NCI-H446 (cell line): Measurements from ENCODE around the gene EEF2K.

ENCODE experiments used
- DNase-seq, 2 experiments: peaks; one replicate each; lab custom pipeline; 2025; lab: John Stamatoyannopoulos, UW

The EEF2K gene

DNA sequence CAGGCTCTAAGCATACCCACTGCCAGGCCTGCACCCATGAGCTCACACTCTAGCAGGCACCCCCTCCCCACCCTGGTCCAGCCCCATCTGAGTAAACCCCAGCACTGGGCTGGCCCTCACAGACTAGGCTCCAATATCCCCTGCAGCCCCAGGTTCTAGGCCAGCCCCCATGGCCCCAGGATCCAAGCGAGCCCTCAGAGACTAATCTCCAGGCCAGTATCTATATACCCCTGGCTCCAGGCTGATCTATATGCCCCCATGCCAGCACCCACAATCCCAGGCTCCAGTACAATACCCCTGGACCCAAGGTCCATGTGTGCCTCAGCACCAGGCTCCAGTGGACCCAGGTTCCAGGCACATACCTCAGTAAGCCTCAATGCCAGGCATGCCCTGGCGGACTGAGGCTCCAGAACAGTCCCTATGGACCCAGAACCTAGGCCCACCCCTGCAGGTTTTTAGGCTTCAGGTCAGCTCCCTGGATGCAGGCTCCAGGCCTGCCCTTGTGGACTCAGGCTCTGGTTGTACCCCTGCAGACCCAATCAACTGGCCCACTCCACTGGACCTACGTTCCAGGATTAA, 129.7 kb downstream of the EEF2K start:
- no peak for DNase-seq

DNA sequence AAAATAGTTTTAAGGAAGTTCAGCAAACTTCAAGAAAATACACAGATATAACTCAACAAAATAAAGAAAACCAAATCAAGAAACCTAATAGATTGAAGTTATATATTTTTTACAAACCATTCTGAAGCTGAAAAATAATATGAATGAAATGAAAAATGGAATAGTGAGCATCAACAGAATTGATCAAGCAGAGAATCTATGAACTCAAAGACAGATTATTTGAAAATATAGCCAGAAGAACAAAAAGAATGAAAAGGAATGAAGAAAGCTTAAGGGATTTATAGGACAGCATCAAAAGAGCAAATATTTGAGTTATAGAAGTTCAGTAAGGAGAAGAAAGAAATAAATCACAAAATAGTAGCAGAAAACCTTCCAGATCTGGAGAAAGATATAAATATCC, 130.5 kb downstream of the EEF2K start:
- no peak for DNase-seq

DNA sequence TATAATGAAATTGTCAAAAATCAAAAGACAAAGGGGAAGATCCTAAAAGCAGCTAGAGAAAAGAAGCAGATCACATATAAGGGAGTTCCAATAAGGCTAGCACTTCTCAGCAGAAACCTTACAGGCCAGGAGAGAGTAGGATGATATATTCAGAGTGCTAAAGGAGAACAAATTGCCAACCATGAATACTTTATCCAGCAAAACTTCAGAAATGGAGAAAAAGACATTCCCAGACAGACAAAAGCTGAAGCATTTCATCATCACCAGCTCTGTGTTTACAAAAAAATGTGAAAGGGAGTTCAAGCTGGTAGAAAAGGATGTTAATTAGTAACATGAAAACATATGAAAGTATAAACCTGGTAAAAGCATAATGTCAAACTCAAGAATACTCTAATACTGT, 131.0 kb downstream of the EEF2K start:
- DNase-seq, result no peak

DNA sequence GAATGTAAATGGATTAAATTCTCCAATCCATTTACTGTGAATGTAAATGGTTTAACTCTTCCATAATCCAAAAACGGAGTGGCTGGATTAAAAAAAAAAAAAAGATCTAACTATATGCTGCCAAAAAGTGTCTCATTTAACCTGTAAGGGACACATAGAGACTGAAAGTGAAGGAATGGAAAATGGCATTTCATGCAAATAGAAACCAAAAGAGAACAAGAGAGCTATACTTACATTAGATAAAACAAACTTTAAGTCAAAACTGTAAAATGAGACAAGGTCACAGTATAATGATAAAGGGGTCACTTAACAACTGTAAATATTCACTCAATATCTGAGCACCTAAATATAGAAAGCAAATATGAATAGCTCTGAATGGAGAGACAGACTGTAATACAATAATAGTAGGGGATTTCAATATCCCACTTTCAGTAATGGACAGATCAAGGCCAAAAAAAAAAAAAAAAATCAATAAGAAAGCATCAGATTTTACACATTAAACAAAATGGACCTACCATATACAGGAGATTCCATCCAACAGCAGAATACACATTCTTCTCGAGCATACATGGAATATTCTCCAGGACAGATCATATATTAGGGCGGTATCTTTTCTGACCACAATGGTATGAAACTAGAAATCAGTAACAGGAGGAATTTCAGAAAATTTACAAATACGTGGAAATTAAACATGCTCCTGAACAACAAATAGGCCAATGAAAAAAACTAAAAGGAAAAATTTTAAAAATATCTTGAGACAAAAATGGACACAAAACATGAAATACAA, 132.0 kb downstream of the EEF2K start:
- DNase-seq, result no peak
